OCI-LY1 (cell line): Measurements from ENCODE around the gene ADCY2.

ENCODE experiments used
- H2AFZ ChIP-seq: fragments of 200-600 bp; sonication (generic), shearing (Covaris generic); 2 replicates; pipeline ENCODE4 v1.6.0; 2014; ENCODE audit warnings: antibody characterized with exemption, mild to moderate bottlenecking, low read length
- H3F3A ChIP-seq: fragments of 200-600 bp; sonication (generic), shearing (Covaris generic); 2 replicates; pipeline ENCODE4 v1.6.0; 2014; ENCODE audit warnings: mild to moderate bottlenecking, antibody characterized with exemption, low read length, moderate library complexity; ENCODE audit not compliant: insufficient read depth
- H3K27ac ChIP-seq: fragments of 200-600 bp; sonication (generic); 2 replicates; pipeline ENCODE4 v1.5.1; 2014; ENCODE audit warnings: low read length, mixed run types, mild to moderate bottlenecking, low read depth; ENCODE audit not compliant: poor library complexity, severe bottlenecking
- H3K27me3 ChIP-seq: fragments of 200-600 bp; sonication (generic); 2 replicates; pipeline ENCODE4 v1.6.0; 2014; ENCODE audit warnings: antibody characterized with exemption, mild to moderate bottlenecking, low read length, moderate library complexity; ENCODE audit not compliant: insufficient read depth
- H3K36me3 ChIP-seq: fragments of 200-600 bp; sonication (generic); 2 replicates; pipeline ENCODE4 v1.6.1; 2014; ENCODE audit warnings: mild to moderate bottlenecking, antibody characterized with exemption, low read length, moderate library complexity, mixed read lengths; ENCODE audit not compliant: insufficient read depth
- H3K4me1 ChIP-seq: fragments of 200-600 bp; sonication (generic); 2 replicates; pipeline ENCODE4 v1.5.1; 2014; ENCODE audit warnings: mild to moderate bottlenecking, low read length, moderate library complexity; ENCODE audit not compliant: insufficient read depth, severe bottlenecking
- H3K4me2 ChIP-seq: fragments of 200-600 bp; sonication (generic), shearing (Covaris generic); 2 replicates; pipeline ENCODE4 v1.6.1; 2014; ENCODE audit warnings: low read length
- H3K4me3 ChIP-seq: fragments of 200-600 bp; sonication (generic); 2 replicates; pipeline ENCODE4 v1.5.1; 2014; ENCODE audit warnings: low read length, low read depth, mild to moderate bottlenecking, mixed read lengths; ENCODE audit not compliant: poor library complexity, severe bottlenecking
- H3K79me2 ChIP-seq: fragments of 200-600 bp; shearing (Covaris generic); 2 replicates; pipeline ENCODE4 v1.6.1; 2016; ENCODE audit warnings: mixed run types, low read length, mixed read lengths; ENCODE audit not compliant: insufficient read depth
- H3K9ac ChIP-seq: fragments of 200-600 bp; sonication (generic), shearing (Covaris generic); 2 replicates; pipeline ENCODE4 v1.6.1; 2014; ENCODE audit warnings: mild to moderate bottlenecking, low read length, mixed read lengths
- H3K9me2 ChIP-seq: fragments of 200-600 bp; sonication (generic), shearing (Covaris generic); 2 replicates; pipeline ENCODE4 v1.6.1; 2014; ENCODE audit warnings: low read depth, mild to moderate bottlenecking, low read length, mixed read lengths
- H3K9me3 ChIP-seq: fragments of 200-600 bp; shearing (Covaris generic); 2 replicates; pipeline ENCODE4 v1.6.1; 2014; ENCODE audit warnings: low read length, mixed read lengths
- H4K20me1 ChIP-seq: fragments of 200-600 bp; sonication (generic), shearing (Covaris generic); 2 replicates; pipeline ENCODE4 v1.6.0; 2016; ENCODE audit warnings: mild to moderate bottlenecking, low read length; ENCODE audit not compliant: insufficient read depth
- EZH2 ChIP-seq: fragments of 200-600 bp; sonication (generic), shearing (Covaris generic); IDR thresholded peaks from 2 replicates; pipeline ENCODE4 v1.8.0; 2017; ENCODE audit warnings: borderline replicate concordance, mixed run types, mild to moderate bottlenecking, antibody characterized with exemption, low read length, moderate library complexity, mixed read lengths
- TF ChIP-seq, protein P1 (sequence below): fragments of 200-600 bp; sonication (generic), shearing (Covaris generic); IDR thresholded peaks from 2 replicates; pipeline ENCODE4 v1.5.1; 2017; ENCODE audit warnings: mild to moderate bottlenecking, antibody characterized with exemption, low read length, moderate library complexity, mixed read lengths

Gene ADCY2

DNA sequence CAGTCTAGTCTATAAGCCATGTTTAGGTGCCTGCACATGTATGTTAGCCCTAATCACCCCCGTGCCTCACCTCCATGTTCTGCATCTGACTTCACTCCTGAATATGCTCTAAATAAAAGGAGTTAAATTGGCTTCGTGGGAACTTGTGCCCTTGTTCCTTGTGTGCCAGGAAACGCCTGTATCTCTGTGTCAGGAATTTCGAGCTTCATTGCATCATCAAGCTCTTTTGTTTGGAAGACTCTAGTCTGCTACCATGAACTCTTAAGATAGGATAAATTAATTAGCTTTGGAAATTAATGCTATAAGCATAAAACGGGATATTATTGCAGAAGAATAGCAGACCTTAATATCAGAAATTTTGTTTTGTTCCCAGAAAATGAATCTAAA lies 99.2 kb downstream of the ADCY2 start:
- H3K9me3 ChIP-seq, result no peaks in the 10 kb centered on the region
- H3K4me3 ChIP-seq, result no peak overlapping the region
- H3F3A ChIP-seq, result no peaks in the 10 kb centered on the region
- no peaks in the 10 kb centered on the region for H4K20me1 ChIP-seq
- no peak overlapping the region for H3K27ac ChIP-seq
- TF ChIP-seq, protein P1, sequence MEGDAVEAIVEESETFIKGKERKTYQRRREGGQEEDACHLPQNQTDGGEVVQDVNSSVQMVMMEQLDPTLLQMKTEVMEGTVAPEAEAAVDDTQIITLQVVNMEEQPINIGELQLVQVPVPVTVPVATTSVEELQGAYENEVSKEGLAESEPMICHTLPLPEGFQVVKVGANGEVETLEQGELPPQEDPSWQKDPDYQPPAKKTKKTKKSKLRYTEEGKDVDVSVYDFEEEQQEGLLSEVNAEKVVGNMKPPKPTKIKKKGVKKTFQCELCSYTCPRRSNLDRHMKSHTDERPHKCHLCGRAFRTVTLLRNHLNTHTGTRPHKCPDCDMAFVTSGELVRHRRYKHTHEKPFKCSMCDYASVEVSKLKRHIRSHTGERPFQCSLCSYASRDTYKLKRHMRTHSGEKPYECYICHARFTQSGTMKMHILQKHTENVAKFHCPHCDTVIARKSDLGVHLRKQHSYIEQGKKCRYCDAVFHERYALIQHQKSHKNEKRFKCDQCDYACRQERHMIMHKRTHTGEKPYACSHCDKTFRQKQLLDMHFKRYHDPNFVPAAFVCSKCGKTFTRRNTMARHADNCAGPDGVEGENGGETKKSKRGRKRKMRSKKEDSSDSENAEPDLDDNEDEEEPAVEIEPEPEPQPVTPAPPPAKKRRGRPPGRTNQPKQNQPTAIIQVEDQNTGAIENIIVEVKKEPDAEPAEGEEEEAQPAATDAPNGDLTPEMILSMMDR, result no peak
- no peak for TF ChIP-seq EZH2
- no peak overlapping the region for H2AFZ ChIP-seq
- no peaks in the 10 kb centered on the region for H3K79me2 ChIP-seq
- H3K4me2 ChIP-seq, result no peak overlapping the region
- H3K36me3 ChIP-seq, result no peaks in the 10 kb centered on the region
- no peak overlapping the region for H3K9ac ChIP-seq
- H3K27me3 ChIP-seq, result no peaks in the 10 kb centered on the region
- H3K4me1 ChIP-seq, result no peaks in the 10 kb centered on the region
- H3K9me2 ChIP-seq, result no peaks in the 10 kb centered on the region

DNA sequence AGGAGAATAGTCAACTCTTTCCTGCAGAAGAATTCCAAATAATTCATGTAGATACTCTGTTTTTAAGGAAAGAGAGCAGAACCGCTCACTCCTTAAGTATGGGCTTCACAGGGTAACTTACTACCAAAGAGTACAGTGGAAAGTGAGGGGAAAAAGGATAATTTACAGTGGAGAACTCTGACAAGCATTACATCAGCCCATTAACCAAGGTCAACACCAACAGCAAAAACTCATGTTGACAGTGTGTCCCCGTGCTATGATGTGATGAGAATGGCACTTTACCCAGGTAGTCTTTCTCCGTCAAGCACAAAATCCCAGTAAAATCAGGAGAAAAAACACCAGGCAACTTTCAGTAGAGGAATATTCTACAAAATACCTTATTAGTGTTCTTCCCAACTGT lies 104.3 kb downstream of the ADCY2 start:
- Histone ChIP-seq H3K9ac (no peak overlapping the region), H3K36me3 (no peaks in the 10 kb centered on the region), H3K9me2 (no peaks in the 10 kb centered on the region), H2AFZ (no peak overlapping the region), H3K4me1 (no peaks in the 10 kb centered on the region), H4K20me1 (no peaks in the 10 kb centered on the region), H3K27me3 (no peaks in the 10 kb centered on the region), H3K9me3 (no peaks in the 10 kb centered on the region), H3K27ac (no peak overlapping the region), H3K4me2 (no peak overlapping the region), H3K4me3 (no peak overlapping the region), H3K79me2 (no peaks in the 10 kb centered on the region), H3F3A (no peaks in the 10 kb centered on the region)
- TF ChIP-seq, protein P1, result no peak
- TF ChIP-seq EZH2, result no peak

DNA sequence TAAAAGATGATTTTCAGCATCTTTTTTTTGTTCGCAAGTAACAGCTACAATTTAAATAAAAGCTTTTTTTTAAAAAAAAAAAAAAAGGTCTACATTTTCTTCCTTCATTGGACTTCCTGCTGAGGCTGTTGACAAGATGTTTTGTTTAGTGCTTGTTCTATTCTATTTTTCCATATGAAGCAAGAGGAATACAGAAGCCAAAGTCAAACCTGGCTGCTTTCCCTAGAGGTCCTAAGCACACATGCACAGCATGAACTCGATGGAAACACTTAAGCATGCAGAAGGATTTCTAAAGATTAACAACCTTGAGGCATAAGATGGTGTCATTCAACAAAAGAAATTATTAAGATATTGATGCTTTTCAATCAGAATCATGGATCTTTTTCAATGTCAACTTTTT lies 105.1 kb downstream of the ADCY2 start:
- no peaks in the 10 kb centered on the region for H3K9me2 ChIP-seq
- H3K4me2 ChIP-seq, result no peak overlapping the region
- H3K79me2 ChIP-seq, result no peaks in the 10 kb centered on the region
- H3K4me3 ChIP-seq, result no peak overlapping the region
- H3K27me3 ChIP-seq, result no peaks in the 10 kb centered on the region
- H3K27ac ChIP-seq, result no peak overlapping the region
- H3K4me1 ChIP-seq, result no peaks in the 10 kb centered on the region
- TF ChIP-seq EZH2, result no peak
- TF ChIP-seq, protein P1, result no peak
- no peaks in the 10 kb centered on the region for H4K20me1 ChIP-seq
- no peak overlapping the region for H3K9ac ChIP-seq
- no peak overlapping the region for H2AFZ ChIP-seq
- H3K36me3 ChIP-seq, result no peaks in the 10 kb centered on the region
- H3K9me3 ChIP-seq, result no peaks in the 10 kb centered on the region
- no peaks in the 10 kb centered on the region for H3F3A ChIP-seq
